Tibial nerve (tissue), 4 donors: ENCODE measurements around the gene TBC1D22A.

ENCODE experiments used
- EP300 ChIP-seq, 2 donors: sonication (generic); formaldehyde crosslinking; IDR thresholded peaks; one replicate each; pipeline ENCODE4 v1.6.1; 2017; ENCODE audit warnings: antibody characterized with exemption in 2 of 2, mild to moderate bottlenecking in 1 of 2
- POLR2A ChIP-seq, 2 donors: fragments of 450-650 bp; IDR thresholded peaks; one replicate each; pipeline ENCODE4 v1.6.1; 2017; ENCODE audit warnings: antibody characterized with exemption in 2 of 2, mild to moderate bottlenecking in 2 of 2, moderate library complexity in 2 of 2
- TF ChIP-seq, protein P1 (sequence below), 5 experiments: fragments of 200-600 bp in 3 of 5; fragments of 450-650 bp in 2 of 5; sonication (generic) in 3 of 5; IDR thresholded peaks; one replicate each; pipeline ENCODE4 v1.5.1; 2016 to 2019; ENCODE audit warnings: antibody characterized with exemption in 5 of 5, mild to moderate bottlenecking in 3 of 5, moderate library complexity in 2 of 5

DNA sequence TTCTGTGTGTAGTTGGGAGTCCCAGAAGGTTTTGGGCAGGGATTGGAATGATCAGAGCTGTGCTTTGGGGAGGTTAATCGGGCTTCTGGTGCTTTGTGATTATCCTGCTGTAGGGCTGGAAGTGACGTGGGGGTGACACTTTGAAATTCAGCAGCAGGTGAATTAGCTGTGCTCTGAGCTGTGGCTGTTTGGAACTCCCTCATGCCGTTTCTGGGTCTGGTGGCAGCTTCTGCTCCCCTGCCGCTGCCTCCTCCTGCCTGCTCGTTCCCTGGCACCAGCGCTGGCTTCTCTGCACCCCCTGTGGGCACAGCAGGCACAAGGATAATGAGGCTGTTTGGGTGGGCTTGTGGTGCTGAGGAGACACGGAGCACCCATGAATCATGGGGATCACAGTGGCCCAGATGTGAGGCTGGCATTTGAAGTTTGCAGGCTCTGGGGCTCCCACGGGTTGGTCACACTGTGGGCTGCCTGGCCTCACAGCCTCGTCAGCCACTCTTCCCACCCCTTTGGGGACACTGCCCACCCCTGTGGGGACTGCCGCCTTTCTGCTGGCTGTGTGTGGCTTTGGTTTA, 49.7 kb downstream of the TBC1D22A start:
- TF ChIP-seq EP300 (IDR thresholded peaks at IDR 0.05) = no peak
- TF ChIP-seq, protein P1, sequence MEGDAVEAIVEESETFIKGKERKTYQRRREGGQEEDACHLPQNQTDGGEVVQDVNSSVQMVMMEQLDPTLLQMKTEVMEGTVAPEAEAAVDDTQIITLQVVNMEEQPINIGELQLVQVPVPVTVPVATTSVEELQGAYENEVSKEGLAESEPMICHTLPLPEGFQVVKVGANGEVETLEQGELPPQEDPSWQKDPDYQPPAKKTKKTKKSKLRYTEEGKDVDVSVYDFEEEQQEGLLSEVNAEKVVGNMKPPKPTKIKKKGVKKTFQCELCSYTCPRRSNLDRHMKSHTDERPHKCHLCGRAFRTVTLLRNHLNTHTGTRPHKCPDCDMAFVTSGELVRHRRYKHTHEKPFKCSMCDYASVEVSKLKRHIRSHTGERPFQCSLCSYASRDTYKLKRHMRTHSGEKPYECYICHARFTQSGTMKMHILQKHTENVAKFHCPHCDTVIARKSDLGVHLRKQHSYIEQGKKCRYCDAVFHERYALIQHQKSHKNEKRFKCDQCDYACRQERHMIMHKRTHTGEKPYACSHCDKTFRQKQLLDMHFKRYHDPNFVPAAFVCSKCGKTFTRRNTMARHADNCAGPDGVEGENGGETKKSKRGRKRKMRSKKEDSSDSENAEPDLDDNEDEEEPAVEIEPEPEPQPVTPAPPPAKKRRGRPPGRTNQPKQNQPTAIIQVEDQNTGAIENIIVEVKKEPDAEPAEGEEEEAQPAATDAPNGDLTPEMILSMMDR (IDR thresholded peaks at IDR 0.05) = no peak
- no peak for TF ChIP-seq POLR2A (IDR thresholded peaks at IDR 0.05)
